ENCODE data around the gene CPNE6.
"Not testable (repeated sequence)": the region's sequence is repeated elsewhere in the genome, so short reads cannot be mapped to it uniquely, and the experiment has no call there.

Gene CPNE6

GRCh38 chr14:24037658-24038037, 33.7 kb upstream of the CPNE6 start:
- Histone ChIP-seq H3K4me3 (replicated peaks; ENCODE audit: low read depth, low read length) (no peak overlapping the region), H3K27me3 (replicated peaks; ENCODE audit: control insufficient read depth, insufficient read depth, low read length) (no peaks in the 10 kb centered on the region), H3K36me3 (ENCODE audit: control insufficient read depth, insufficient read depth, low read length) (no peaks in the 10 kb centered on the region)
- DNase-seq (ENCODE audit: extremely low read depth, insufficient read length): no peak
- TF ChIP-seq CTCF (IDR thresholded peaks at IDR 0.05; ENCODE audit: insufficient read depth, low read length, poor library complexity, severe bottlenecking): no peak

- no peak for TF ChIP-seq CTCF (IDR thresholded peaks at IDR 0.05; ENCODE audit: insufficient read depth, low read length, poor library complexity, severe bottlenecking)
- Histone ChIP-seq H3K4me3 (replicated peaks; ENCODE audit: low read depth, low read length) (no peak overlapping the region), H3K27me3 (replicated peaks; ENCODE audit: control insufficient read depth, insufficient read depth, low read length) (no peaks in the 10 kb centered on the region), H3K36me3 (ENCODE audit: control insufficient read depth, insufficient read depth, low read length) (no peaks in the 10 kb centered on the region)
- no peak for DNase-seq (ENCODE audit: extremely low read depth, insufficient read length)
Observed at GRCh38 chr14:24038686-24039085, 32.7 kb upstream of the CPNE6 start.

GRCh38 chr14:24040692-24041091, 30.7 kb upstream of the CPNE6 start:
- DNase-seq (ENCODE audit: extremely low read depth, insufficient read length): no peak
- H3K27me3 ChIP-seq (replicated peaks; ENCODE audit: control insufficient read depth, insufficient read depth, low read length): no peaks in the 10 kb centered on the region
- no peak for TF ChIP-seq CTCF (IDR thresholded peaks at IDR 0.05; ENCODE audit: insufficient read depth, low read length, poor library complexity, severe bottlenecking)
- H3K36me3 ChIP-seq (ENCODE audit: control insufficient read depth, insufficient read depth, low read length): no peaks in the 10 kb centered on the region
- H3K4me3 ChIP-seq (replicated peaks; ENCODE audit: low read depth, low read length): no peak overlapping the region

GRCh38 chr14:24042746-24043145, 28.6 kb upstream of the CPNE6 start:
- no peak overlapping the region for H3K4me3 ChIP-seq (replicated peaks; ENCODE audit: low read depth, low read length)
- DNase-seq (ENCODE audit: extremely low read depth, insufficient read length): no peak
- H3K27me3 ChIP-seq (replicated peaks; ENCODE audit: control insufficient read depth, insufficient read depth, low read length): no peaks in the 10 kb centered on the region
- H3K36me3 ChIP-seq (ENCODE audit: control insufficient read depth, insufficient read depth, low read length): no peaks in the 10 kb centered on the region
- TF ChIP-seq CTCF (IDR thresholded peaks at IDR 0.05; ENCODE audit: insufficient read depth, low read length, poor library complexity, severe bottlenecking): no peak

GRCh38 chr14:24049002-24049401, 22.4 kb upstream of the CPNE6 start:
- not testable (repeated sequence) for H3K27me3 ChIP-seq (replicated peaks; ENCODE audit: control insufficient read depth, insufficient read depth, low read length); H3K36me3 ChIP-seq (ENCODE audit: control insufficient read depth, insufficient read depth, low read length); DNase-seq (ENCODE audit: extremely low read depth, insufficient read length); H3K4me3 ChIP-seq (replicated peaks; ENCODE audit: low read depth, low read length)

GRCh38 chr14:24050753-24051152, 20.6 kb upstream of the CPNE6 start:
- not testable (repeated sequence) for DNase-seq (ENCODE audit: extremely low read depth, insufficient read length); H3K4me3 ChIP-seq (replicated peaks; ENCODE audit: low read depth, low read length); H3K27me3 ChIP-seq (replicated peaks; ENCODE audit: control insufficient read depth, insufficient read depth, low read length); H3K36me3 ChIP-seq (ENCODE audit: control insufficient read depth, insufficient read depth, low read length)

- no peak for TF ChIP-seq CTCF (IDR thresholded peaks at IDR 0.05; ENCODE audit: insufficient read depth, low read length, poor library complexity, severe bottlenecking)
- no peak for DNase-seq (ENCODE audit: extremely low read depth, insufficient read length)
- Histone ChIP-seq H3K27me3 (replicated peaks; ENCODE audit: control insufficient read depth, insufficient read depth, low read length) (no peaks in the 10 kb centered on the region; the same call in 1 of the 2 replicates), H3K36me3 (ENCODE audit: control insufficient read depth, insufficient read depth, low read length) (no peaks in the 10 kb centered on the region), H3K4me3 (replicated peaks; ENCODE audit: low read depth, low read length) (peak overlapping the region; percentile 78)
Observed at GRCh38 chr14:24051176-24051788, 20.1 kb upstream of the CPNE6 start.
